Heart left ventricle (tissue), 16 donors: Measurements from ENCODE around the gene FZD10. TPM values are rescaled to one million over a fixed set of nuclear protein-coding genes. Genes with fewer than 3 reads are reported as not detected.

Experiments used
- ATAC-seq, 4 donors: fragments of 200-7000 bp; cut with Tn5 transposase; one replicate each; pipeline ENCODE4 v1.9.1; 2020 to 2022; ENCODE audit warnings: moderate library complexity in 4 of 4, mild to moderate bottlenecking in 3 of 4, moderate number of reproducible peaks in 1 of 4
- DNase-seq, 5 donors: peaks; one replicate each; pipeline ENCODE4 v3.0.0-alpha.2; 2020
- H3K27ac ChIP-seq, 12 donors: fragments of 200-600 bp; sonication (generic) in 4 of 12; one replicate each; pipeline versions ENCODE4 v1.5.0 to v1.8.0; 2016 to 2022; ENCODE audit warnings: mild to moderate bottlenecking in 2 of 12
- H3K27me3 ChIP-seq, 9 donors: fragments of 200-600 bp; sonication (generic) in 2 of 9; one replicate each; pipeline versions ENCODE4 v1.5.1 to v1.8.0; 2016 to 2022; ENCODE audit warnings: mild to moderate bottlenecking in 3 of 9
- H3K36me3 ChIP-seq, 9 donors: fragments of 200-600 bp; sonication (generic) in 2 of 9; one replicate each; pipeline versions ENCODE4 v1.5.0 to v1.8.0; 2018 to 2022; ENCODE audit warnings: mild to moderate bottlenecking in 2 of 9
- H3K4me1 ChIP-seq, 12 donors: fragments of 200-600 bp; sonication (generic) in 4 of 12; one replicate each; pipeline versions ENCODE4 v1.5.0 to v1.8.0; 2016 to 2022; ENCODE audit warnings: mild to moderate bottlenecking in 3 of 12
- H3K4me3 ChIP-seq, 12 donors: fragments of 200-600 bp; sonication (generic) in 4 of 12; one replicate each; pipeline versions ENCODE4 v1.5.0 to v1.8.0; 2017 to 2022; ENCODE audit warnings: mild to moderate bottlenecking in 9 of 12, moderate library complexity in 4 of 12
- H3K9me3 ChIP-seq, 12 donors: fragments of 200-600 bp; sonication (generic) in 4 of 12; one replicate each; pipeline versions ENCODE4 v1.5.0 to v1.8.0; 2016 to 2022; ENCODE audit warnings: mild to moderate bottlenecking in 1 of 12
- CTCF ChIP-seq, 12 donors: fragments of 200-600 bp; sonication (generic) in 4 of 12; IDR thresholded peaks; one replicate each; pipeline versions ENCODE4 v1.5.0 to v1.8.0; 2018 to 2022; ENCODE audit warnings: antibody characterized with exemption in 12 of 12, mild to moderate bottlenecking in 5 of 12
- POLR2A ChIP-seq, 2 donors: fragments of 450-650 bp; IDR thresholded peaks; one replicate each; pipeline ENCODE4 v1.6.1; 2017; ENCODE audit warnings: antibody characterized with exemption in 2 of 2, mild to moderate bottlenecking in 2 of 2, moderate library complexity in 2 of 2
- WGBS, 4 donors: extraction: QIAGEN DNeasy Blood & Tissue Kit in 2 of 4; methylation state at CpG; one replicate each; pipeline versions ENCODE4 v1.1.5 to v1.1.7; 2013 to 2018; 5-methylcytosine and 5-hydroxymethylcytosine counted together
- intact Hi-C, 10 donors: fragments of 100-400 bp; cut with DNase I; formaldehyde crosslinking; loops; one replicate each; pipeline versions ENCODE4 v1.11.1 to v1.14.2; 2022
- polyA plus RNA-seq, 2 donors: library from polyadenylated mRNA; stranded (reverse); fragments of 200-250 nt; gene quantifications; one replicate each; pipeline ENCODE4 v1.2.3, GENCODE V29; 2013
- total RNA-seq, 9 donors: library from RNA; depleted of rRNA in 2 of 9; stranded (reverse); fragments of >200 nt in 2 of 9; fragmentation: NEBNext Ultra II Directional in 3 of 9; extraction: Animal tissue kit (Norgen Biotek cat#: 25700) in 3 of 9; gene quantifications; one replicate each; pipeline versions ENCODE4 v1.1.0 to v1.2.4, GENCODE V29; 2016 to 2023
- donor health status: ischemic (EF 13 %, LVEDD 7.1; RV severe dilation, severe dysfunction).
- donor health status: healthy with polysubstance abuse.
- donor health status: DM: no; HTN: yes; CAD: no.
- donor health status: DM: no; HTN: no; CAD: no.
- donor health status: ischemic (EF 25% LVEDD 6.9; RV normal size, moderate dysfunction).
- donor health status: ischemic (EF 25% LVEDD 5.7; RV mildly dilated, moderate dysfunction).
- donor health status: healthy.
- donor health status: DM: yes; HTN: yes; CAD: no.
- donor health status: ischemic (EF 35%, LVEDD 5.7; RV mildly dilated, moderate dysfunction).
- donor health status: nonischemic (EF 11% LVEDD 7.7; RV severe dilation, severe dysfunction).
- donor health status: DM: yes; HTN: yes; CAD: no.
- donor health status: PGD.
- donor health status: ischemic (EF 29% LVEDD 5.4; RV normal size, mild dysfunction).
- donor health status: nonischemic (EF 23%, LVEDD 6.1; RV moderate dilation, normal function).

Gene FZD10
- total and polyA plus RNA-seq, 11 donors, result 0.06 to 0.23 (median 0.10) TPM; not detected in 3

GRCh38 chr12:130139567-130140421 is 22.5 kb upstream of the FZD10 start:
- Histone ChIP-seq H3K27me3 (peaks cover 0 to 46% (median 5%) of the 10 kb centered on the region in 9 donors), H3K27ac (no peak overlapping the region), H3K36me3 (no peaks in the 10 kb centered on the region), H3K9me3 (no peaks in the 10 kb centered on the region), H3K4me3 (no peak overlapping the region), H3K4me1 (no peaks in the 10 kb centered on the region)
- intact Hi-C loops, result no loop called here
- TF ChIP-seq CTCF (IDR thresholded peaks at IDR 0.05), result no peak
- TF ChIP-seq POLR2A (IDR thresholded peaks at IDR 0.05), result no peak
- WGBS, 4 donors, result 68 to 75% (median 70%) methylated on average over 24 to 25 of the region's 25 CpGs
- DNase-seq, result no peak
- no peak for ATAC-seq

GRCh38 chr12:130141105-130141504 is 21.2 kb upstream of the FZD10 start:
- H3K9me3 ChIP-seq, result no peaks in the 10 kb centered on the region
- ATAC-seq (no peak), DNase-seq (no peak)
- no peaks in the 10 kb centered on the region for H3K36me3 ChIP-seq
- H3K27ac ChIP-seq, result no peak overlapping the region
- H3K27me3 ChIP-seq, result peaks cover 0 to 53% (median 5%) of the 10 kb centered on the region in 9 donors
- TF ChIP-seq CTCF (IDR thresholded peaks at IDR 0.05), result no peak
- WGBS, 4 donors, result 67 to 76% (median 70%) methylated on average over 11 of the region's 11 CpGs
- no peak overlapping the region for H3K4me3 ChIP-seq
- H3K4me1 ChIP-seq, result no peaks in the 10 kb centered on the region
- intact Hi-C loops, result no loop called here

DNA sequence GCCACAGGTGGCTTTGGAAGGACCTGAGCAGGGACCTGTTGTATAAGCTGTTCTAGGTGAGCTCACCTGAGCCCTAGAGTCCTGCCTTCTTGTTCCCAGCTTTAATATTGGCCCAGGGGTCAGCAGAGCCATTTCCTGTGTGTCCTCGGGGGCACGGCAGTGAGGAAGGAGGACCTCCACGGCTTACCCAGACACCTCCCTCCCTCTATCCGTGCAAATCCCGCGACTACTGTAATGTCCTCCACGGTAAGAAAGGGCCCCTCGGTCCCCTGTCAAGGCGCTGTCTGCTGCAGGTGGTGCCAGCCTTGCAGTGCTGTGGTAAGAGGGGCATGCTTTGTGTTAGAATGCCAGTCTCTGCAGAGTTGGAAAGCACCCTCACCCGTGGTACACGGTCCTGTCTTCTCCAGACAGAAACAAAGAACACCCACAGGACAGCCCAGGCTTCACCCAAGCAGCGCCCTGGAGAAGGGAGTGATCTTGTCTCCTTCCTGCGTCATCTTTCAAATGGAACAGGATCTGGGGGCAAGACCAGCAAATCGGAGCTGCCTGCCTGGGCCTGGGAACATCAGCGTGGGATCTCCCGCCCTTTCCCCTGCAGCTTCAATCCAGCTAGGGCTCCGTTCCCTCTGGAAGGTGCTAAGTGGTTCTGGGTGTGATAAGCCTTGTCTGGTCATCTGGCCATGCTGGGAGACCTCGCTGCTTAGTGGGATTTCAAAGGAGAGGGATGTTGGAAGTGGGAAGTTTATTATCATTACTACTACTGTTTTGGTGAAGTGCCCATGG is 20.2 kb upstream of the FZD10 start:
- no peak overlapping the region for H3K4me3 ChIP-seq
- no peaks in the 10 kb centered on the region for H3K36me3 ChIP-seq
- DNase-seq (no peak), ATAC-seq (no peak)
- H3K27ac ChIP-seq, result no peak overlapping the region
- intact Hi-C loops, result no loop called here
- no peak for TF ChIP-seq POLR2A (IDR thresholded peaks at IDR 0.05)
- no peak for TF ChIP-seq CTCF (IDR thresholded peaks at IDR 0.05)
- peaks cover 0 to 54% (median 5%) of the 10 kb centered on the region in 9 donors for H3K27me3 ChIP-seq
- no peaks in the 10 kb centered on the region for H3K4me1 ChIP-seq
- no peaks in the 10 kb centered on the region for H3K9me3 ChIP-seq
- 57 to 68% (median 62%) methylated on average over 18 of the region's 18 CpGs for WGBS, 4 donors

DNA sequence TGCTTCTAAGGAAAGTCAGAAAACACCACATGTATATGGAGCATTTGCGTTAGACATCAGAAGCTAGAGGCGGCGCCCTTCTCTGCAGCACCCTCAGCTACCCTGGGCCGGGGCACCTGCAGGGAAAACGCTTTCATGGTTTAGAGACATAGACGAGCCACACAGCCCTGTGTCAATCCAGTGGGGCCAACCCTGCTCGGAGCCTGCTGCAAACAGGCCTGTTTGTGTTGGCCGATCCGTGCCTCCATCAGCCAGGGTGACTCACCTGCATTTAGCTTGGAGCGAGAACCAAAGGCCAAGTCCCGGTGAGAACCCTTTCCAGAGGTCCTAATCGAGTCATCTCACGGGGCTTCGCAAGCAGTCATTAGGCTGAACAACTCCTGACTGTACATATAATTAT is 19.5 kb upstream of the FZD10 start:
- Histone ChIP-seq H3K36me3 (no peaks in the 10 kb centered on the region), H3K9me3 (no peaks in the 10 kb centered on the region), H3K27me3 (peaks cover 0 to 52% (median 5%) of the 10 kb centered on the region in 9 donors), H3K4me1 (no peaks in the 10 kb centered on the region), H3K27ac (no peak overlapping the region), H3K4me3 (no peak overlapping the region)
- intact Hi-C loops, result no loop called here
- ATAC-seq (no peak), DNase-seq (no peak)
- TF ChIP-seq POLR2A (IDR thresholded peaks at IDR 0.05) (no peak), CTCF (IDR thresholded peaks at IDR 0.05) (no peak)
- WGBS, 4 donors, result 81 to 92% (median 83%) methylated on average over 8 to 14 of the region's 14 CpGs
